GM21381 (cell line): Measurements from ENCODE around the gene AQP2.

Experiments used
- ATAC-seq: cut with Tn5 transposase; IDR thresholded peaks from one replicate; pipeline ENCODE4 v1.9.1; 2021; ENCODE audit warnings: mild to moderate bottlenecking, moderate library complexity; ENCODE audit not compliant: unreplicated experiment

Gene AQP2

GRCh38 chr12:49967777-49968250 lies 17.3 kb downstream of the AQP2 start:
- no peak for ATAC-seq

GRCh38 chr12:49968471-49968870 lies 17.9 kb downstream of the AQP2 start:
- no peak for ATAC-seq

GRCh38 chr12:49969027-49969426 lies 18.5 kb downstream of the AQP2 start:
- no peak for ATAC-seq

- ATAC-seq, result no peak
These were observed 19.3 kb downstream of the AQP2 start for GRCh38 chr12:49969651-49970429.

GRCh38 chr12:49970658-49971057 lies 20.1 kb downstream of the AQP2 start:
- no peak for ATAC-seq

- no peak for ATAC-seq
These were observed 20.6 kb downstream of the AQP2 start for GRCh38 chr12:49971141-49971540.

GRCh38 chr12:49972129-49972528 lies 21.6 kb downstream of the AQP2 start:
- no peak for ATAC-seq

GRCh38 chr12:49972641-49973360 lies 22.3 kb downstream of the AQP2 start, which contains the start of gene AQP6:
AQP6 (plus strand) TSS chr12:49972947; CDS start chr12:49973174, 227 bp downstream.
- ATAC-seq, result no peak

GRCh38 chr12:49973361-49973830 lies 22.9 kb downstream of the AQP2 start:
- no peak for ATAC-seq

- no peak for ATAC-seq
These were observed 23.7 kb downstream of the AQP2 start for GRCh38 chr12:49974231-49974675.

- no peak for ATAC-seq
These were observed 24.3 kb downstream of the AQP2 start for GRCh38 chr12:49974677-49975317.

- no peak for ATAC-seq
These were observed 24.8 kb downstream of the AQP2 start for GRCh38 chr12:49975318-49975761.

GRCh38 chr12:49976557-49976956 lies 26.0 kb downstream of the AQP2 start:
- no peak for ATAC-seq

- no peak for ATAC-seq
These were observed 27.6 kb downstream of the AQP2 start for GRCh38 chr12:49978125-49978524.

- no peak for ATAC-seq
These were observed 28.6 kb downstream of the AQP2 start for GRCh38 chr12:49979016-49979586.

GRCh38 chr12:49979791-49980190 lies 29.3 kb downstream of the AQP2 start:
- ATAC-seq, result no peak

GRCh38 chr12:49980501-49981349 lies 30.2 kb downstream of the AQP2 start:
- ATAC-seq, result no peak

GRCh38 chr12:49982246-49983087 lies 31.9 kb downstream of the AQP2 start:
- no peak for ATAC-seq

- ATAC-seq, result no peak
These were observed 33.4 kb downstream of the AQP2 start for GRCh38 chr12:49983892-49984291.
